ENCODE data around the gene RAB5B. TPM values are rescaled to one million over a fixed set of nuclear protein-coding genes. Genes with fewer than 3 reads are reported as not detected.

RAB5B gene
- total and polyA plus RNA-seq, 2 donors (not counting 3 experiments of a cell fraction or from before 2014, with no cell fraction given) = 103 to 105 TPM

DNA sequence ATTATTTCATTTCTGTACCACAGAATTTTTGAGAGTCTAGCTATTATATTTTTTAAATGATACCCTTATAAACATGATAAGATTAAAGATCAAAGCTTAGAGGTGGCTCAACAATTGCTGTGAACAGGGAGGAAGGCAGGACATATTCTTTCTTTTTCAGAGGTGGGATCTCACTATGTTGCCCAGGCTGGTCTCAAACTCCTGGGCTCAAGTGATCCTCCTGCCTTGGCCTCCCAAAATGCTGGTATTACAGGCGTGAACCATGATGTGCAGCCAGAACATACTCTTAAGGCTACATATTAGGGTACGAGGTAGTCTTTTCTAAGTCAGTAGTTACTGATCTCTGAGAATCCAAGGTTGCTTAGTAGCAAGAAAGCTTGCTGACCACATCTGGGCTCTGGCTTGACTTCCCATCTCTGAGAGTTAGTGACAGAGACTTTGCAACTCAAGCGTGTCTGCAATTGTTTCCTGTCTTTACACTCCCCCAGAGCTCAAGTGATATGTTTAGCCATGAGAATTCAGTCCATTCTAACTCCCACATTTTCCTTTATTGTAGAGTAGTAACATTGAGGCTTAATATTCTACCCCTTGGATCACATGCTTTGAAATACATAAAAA, 8.6 kb downstream of the RAB5B start:
- intact Hi-C loops (cut with micrococcal nuclease) = no loop called here
- no TSS peak for BruUV-seq (replicated peaks)

More for the DNA sequence above, 8.6 kb downstream of the RAB5B start:
- no peak overlapping the region for H3K27ac ChIP-seq (ENCODE audit: insufficient read depth, low read depth, low read length)
- peaks cover 5% of the 10 kb centered on the region for H3K4me1 ChIP-seq (ENCODE audit: control insufficient read depth, extremely low read depth, insufficient read depth, low read length)
- FAIRE-seq (no peak), DNase-seq (ENCODE audit: low read depth, low spot score) (no peak)
- H4K20me1 ChIP-seq (replicated peaks; ENCODE audit: control insufficient read depth, extremely low read depth, insufficient read depth, low read length) = no peaks in the 10 kb centered on the region
- H3K4me2 ChIP-seq (ENCODE audit: insufficient read depth, low read length) = no peak overlapping the region
- H3K9ac ChIP-seq (replicated peaks; ENCODE audit: extremely low read depth, insufficient read depth, low read length) = no peak overlapping the region
- TF ChIP-seq MYC (IDR thresholded peaks at IDR 0.05; ENCODE audit: low read depth, low read length) = no peak
- TF ChIP-seq, protein P1, sequence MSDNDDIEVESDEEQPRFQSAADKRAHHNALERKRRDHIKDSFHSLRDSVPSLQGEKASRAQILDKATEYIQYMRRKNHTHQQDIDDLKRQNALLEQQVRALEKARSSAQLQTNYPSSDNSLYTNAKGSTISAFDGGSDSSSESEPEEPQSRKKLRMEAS (IDR thresholded peaks at IDR 0.05; ENCODE audit: insufficient read depth, insufficient read length) = no peak
- TF ChIP-seq JUN (IDR thresholded peaks at IDR 0.05; ENCODE audit: borderline replicate concordance, insufficient read depth, insufficient read length, low read depth) = no peak
- no peak for TF ChIP-seq GATA2 (IDR thresholded peaks at IDR 0.05; ENCODE audit: insufficient read depth, insufficient read length, low read depth, low read length)
- no peak for TF ChIP-seq FOS (IDR thresholded peaks at IDR 0.05; ENCODE audit: borderline replicate concordance, insufficient read depth, low read length)
- TF ChIP-seq, protein P2, sequence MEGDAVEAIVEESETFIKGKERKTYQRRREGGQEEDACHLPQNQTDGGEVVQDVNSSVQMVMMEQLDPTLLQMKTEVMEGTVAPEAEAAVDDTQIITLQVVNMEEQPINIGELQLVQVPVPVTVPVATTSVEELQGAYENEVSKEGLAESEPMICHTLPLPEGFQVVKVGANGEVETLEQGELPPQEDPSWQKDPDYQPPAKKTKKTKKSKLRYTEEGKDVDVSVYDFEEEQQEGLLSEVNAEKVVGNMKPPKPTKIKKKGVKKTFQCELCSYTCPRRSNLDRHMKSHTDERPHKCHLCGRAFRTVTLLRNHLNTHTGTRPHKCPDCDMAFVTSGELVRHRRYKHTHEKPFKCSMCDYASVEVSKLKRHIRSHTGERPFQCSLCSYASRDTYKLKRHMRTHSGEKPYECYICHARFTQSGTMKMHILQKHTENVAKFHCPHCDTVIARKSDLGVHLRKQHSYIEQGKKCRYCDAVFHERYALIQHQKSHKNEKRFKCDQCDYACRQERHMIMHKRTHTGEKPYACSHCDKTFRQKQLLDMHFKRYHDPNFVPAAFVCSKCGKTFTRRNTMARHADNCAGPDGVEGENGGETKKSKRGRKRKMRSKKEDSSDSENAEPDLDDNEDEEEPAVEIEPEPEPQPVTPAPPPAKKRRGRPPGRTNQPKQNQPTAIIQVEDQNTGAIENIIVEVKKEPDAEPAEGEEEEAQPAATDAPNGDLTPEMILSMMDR (IDR thresholded peaks at IDR 0.05; ENCODE audit: extremely low read depth in 1 of 2, insufficient read depth in 1 of 2, low read depth in 1 of 2, low read length in 2 of 2) = no peak
- no peak for TF ChIP-seq POLR2AphosphoS5 (IDR thresholded peaks at IDR 0.05; ENCODE audit: insufficient read depth, low read depth, low read length)
- no peak for TF ChIP-seq POLR2A (IDR thresholded peaks at IDR 0.05; ENCODE audit: low read depth, low read length)
- no peak for TF ChIP-seq EZH2 (IDR thresholded peaks at IDR 0.05; ENCODE audit: borderline replicate concordance, low read depth, low read length, severe bottlenecking)
- no peaks in the 10 kb centered on the region for H3K9me1 ChIP-seq (replicated peaks; ENCODE audit: control insufficient read depth, extremely low read depth, insufficient read depth, low read length)
- no peak overlapping the region for H3K4me3 ChIP-seq (replicated peaks in 1 of 3; ENCODE audit: insufficient read depth in 1 of 3, low read depth in 1 of 3, low read length in 3 of 3)
- POLR2A ChIA-PET = interaction anchor here (3.4 kb wide), 1 partner anchor 8 kb away, joined by 18 read pairs; the partner anchor contains the start of gene RAB5B
- H3K36me3 ChIP-seq (ENCODE audit: control insufficient read depth in 2 of 2, extremely low read depth in 1 of 2, insufficient read depth in 2 of 2, low read length in 2 of 2) = peaks cover 8 to 12% of the 10 kb centered on the region in 2 experiments
- H3K9me3 ChIP-seq (replicated peaks; ENCODE audit: control insufficient read depth, insufficient read depth, low read length) = no peaks in the 10 kb centered on the region
- peaks cover 26% of the 10 kb centered on the region for H3K79me2 ChIP-seq (ENCODE audit: control insufficient read depth, insufficient read depth, low read length)
- no peak overlapping the region for H2AFZ ChIP-seq (ENCODE audit: low read depth, low read length)
- H3K27me3 ChIP-seq (ENCODE audit: control insufficient read depth in 2 of 2, insufficient read depth in 2 of 2, low read length in 2 of 2) = no peaks in the 10 kb centered on the region
- dilution Hi-C loops (cut with MboI; ENCODE audit: extremely low pct_ligation_motif_present, low sequenced_read_pairs) = loop anchor here (10.0 kb wide), 1 partner anchor 228 kb away; no protein-coding TSS in a partner anchor
- CTCF ChIA-PET = interaction anchor here (1.2 to 2.2 kb wide), 3 partner anchors 13 to 47 kb away, joined by 3 to 7 read pairs (median 3); no protein-coding TSS in a partner anchor

Data from endothelial cell of umbilical vein (primary cell).